ENCODE measurements around the gene TBL3.

GRCh38 chr16:1936945-1937479, 34.8 kb upstream of the TBL3 start:
- TF ChIP-seq CTCF (conservative IDR thresholded peaks at IDR 0.05; ENCODE audit: low read length), result no peak
- no peak for TF ChIP-seq EZH2phosphoT487 (IDR thresholded peaks at IDR 0.05; ENCODE audit: borderline replicate concordance, low read depth, low read length)
